Activated CD4-positive, alpha-beta T cell treated with anti-CD3 and anti-CD28 coated beads for 36 hours (primary cell): ENCODE results near the gene PMM1. TPM values are rescaled to one million over a fixed set of nuclear protein-coding genes. Genes with fewer than 3 reads are reported as not detected.
"Not testable (repeated sequence)": the region's sequence is repeated elsewhere in the genome, so short reads cannot be mapped to it uniquely, and the experiment has no call there.

Source experiments
- ATAC-seq: fragments of 200-7000 bp; cut with Tn5 transposase; one replicate; pipeline ENCODE4 v1.10.0; 2021; ENCODE audit warnings: mild to moderate bottlenecking, moderate library complexity
- CTCF ChIA-PET: fragments of 350-600 bp; sonication (Branson Sonifier 250); formaldehyde crosslinking; loops from one replicate; lab custom pipeline; 2021; ENCODE audit warnings: antibody characterized with exemption; lab: Charles Lee
- POLR2A ChIA-PET: fragments of 350-600 bp; sonication (Branson Sonifier 250); formaldehyde crosslinking; loops from one replicate; lab custom pipeline; 2021; ENCODE audit warnings: antibody characterized with exemption, inconsistent platforms; lab: Charles Lee
- DNase-seq: peaks from one replicate; pipeline ENCODE4 v3.0.0-alpha.2; 2020
- H3K27ac Mint-ChIP-seq: one replicate; pipeline ENCODE4 v1.8.0; 2021; ENCODE audit warnings: mixed read lengths
- H3K27me3 Mint-ChIP-seq: one replicate; pipeline ENCODE4 v1.8.0; 2021; ENCODE audit warnings: mixed read lengths
- H3K36me3 Mint-ChIP-seq: one replicate; pipeline ENCODE4 v1.8.0; 2021; ENCODE audit warnings: low read depth, mixed read lengths
- H3K4me1 Mint-ChIP-seq: one replicate; pipeline ENCODE4 v1.8.0; 2021; ENCODE audit warnings: mixed read lengths
- H3K4me3 Mint-ChIP-seq: one replicate; pipeline ENCODE4 v1.8.0; 2021; ENCODE audit warnings: mild to moderate bottlenecking, moderate library complexity, mixed read lengths
- H3K9me3 Mint-ChIP-seq: one replicate; pipeline ENCODE4 v1.8.0; 2021; ENCODE audit warnings: low read depth, mixed read lengths
- intact Hi-C, 2 experiments: fragments of 100-400 bp; cut with DNase I in 1 of 2; cut with micrococcal nuclease in 1 of 2; formaldehyde crosslinking; loops; one replicate each; pipeline versions ENCODE4 v1.14.2 to v1.15.1; 2022 to 2024; cut with DNase I, micrococcal nuclease
- total RNA-seq, 2 experiments: library from RNA; stranded (reverse); gene quantifications; one replicate each; pipeline ENCODE4 v1.2.3, GENCODE V29; 2021

Gene PMM1
- total RNA-seq, 2 experiments from 2014 or later = 30.4 to 37.4 TPM

- H3K4me3 Mint-ChIP-seq = no peak overlapping the region
- intact Hi-C loops = no loop called here
- peaks cover 4% of the 10 kb centered on the region for H3K4me1 Mint-ChIP-seq
- peaks cover 11% of the 10 kb centered on the region for H3K27me3 Mint-ChIP-seq
- DNase-seq (no peak), ATAC-seq (no peak)
- CTCF ChIA-PET = interaction anchor here (0.6 kb wide), 2 partner anchors 29 to 32 kb away, joined by 3 to 4 read pairs; no protein-coding TSS in a partner anchor
- POLR2A ChIA-PET = interaction anchor here (0.6 kb wide), 1 partner anchor 22 kb away, joined by 9 read pairs; no protein-coding TSS in a partner anchor
- H3K9me3 Mint-ChIP-seq = no peaks in the 10 kb centered on the region
- H3K27ac Mint-ChIP-seq = no peak overlapping the region
- H3K36me3 Mint-ChIP-seq = no peaks in the 10 kb centered on the region
Measured at GRCh38 chr22:41564563-41564962, 25.1 kb downstream of the PMM1 start.

DNA sequence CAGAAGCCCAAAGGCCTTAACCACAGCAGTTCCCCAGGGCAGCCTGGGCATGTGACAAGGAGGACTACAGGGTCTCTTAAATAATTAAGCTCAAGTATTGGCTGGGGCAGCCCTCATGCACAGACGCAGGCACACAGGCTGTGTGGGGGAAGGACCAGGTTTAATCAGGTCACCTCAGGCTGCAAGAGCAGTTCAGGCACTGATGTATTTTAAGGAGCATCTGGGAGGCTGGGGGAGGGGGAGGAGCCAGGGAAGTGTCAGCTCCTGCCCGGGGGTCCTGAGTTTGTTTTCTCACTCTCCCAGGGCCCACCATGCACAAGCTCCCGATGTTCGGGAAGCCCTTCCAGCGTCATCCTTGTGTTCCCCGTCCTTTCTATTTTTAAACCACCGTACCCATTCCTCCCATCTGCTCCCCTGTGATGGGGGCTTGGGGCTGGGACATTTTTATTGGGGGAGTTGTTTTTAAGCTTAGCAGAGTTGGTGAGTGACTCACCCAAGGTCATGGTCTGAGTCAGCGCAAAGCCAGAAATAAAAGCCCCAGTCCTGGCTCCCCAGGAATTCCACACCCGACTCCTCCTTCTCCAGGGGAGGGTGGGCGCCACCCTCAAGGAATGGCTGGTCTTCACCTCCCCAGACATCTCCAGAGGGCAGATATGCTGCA lies 26.5 kb downstream of the PMM1 start:
- no peaks in the 10 kb centered on the region for H3K36me3 Mint-ChIP-seq
- H3K4me1 Mint-ChIP-seq = peaks cover 4% of the 10 kb centered on the region
- intact Hi-C loops = no loop called here
- no peak for DNase-seq
- no peak for ATAC-seq
- no peak overlapping the region for H3K27ac Mint-ChIP-seq
- H3K9me3 Mint-ChIP-seq = no peaks in the 10 kb centered on the region
- ChIA-PET CTCF (interaction anchor here (0.8 to 0.9 kb wide), 2 partner anchors 159 to 201 kb away, joined by 3 to 4 read pairs; no protein-coding TSS in a partner anchor), POLR2A (no interaction called here)
- peaks cover 11% of the 10 kb centered on the region for H3K27me3 Mint-ChIP-seq
- H3K4me3 Mint-ChIP-seq = no peak overlapping the region

DNA sequence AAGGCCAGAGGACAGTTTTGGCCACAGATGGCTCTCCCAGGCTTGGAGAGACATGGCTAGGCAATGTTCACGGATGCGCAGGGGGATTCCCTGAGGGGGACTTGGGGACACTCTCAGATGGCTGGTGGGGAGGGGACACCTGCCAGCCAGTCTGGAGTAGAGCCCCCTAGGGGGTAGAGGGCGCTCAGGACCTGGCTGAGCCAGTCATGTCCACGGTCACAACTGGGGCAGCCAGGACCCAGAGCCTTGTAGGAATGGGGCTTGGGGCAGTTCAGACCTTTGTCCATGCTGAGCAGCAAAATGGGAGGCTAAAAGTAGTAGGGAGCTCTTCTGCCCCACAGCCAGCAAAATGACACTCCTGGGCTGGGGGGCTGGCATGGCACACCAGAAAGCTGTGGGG lies 27.2 kb downstream of the PMM1 start:
- Mint-ChIP-seq H3K4me3 (no peak overlapping the region), H3K9me3 (no peaks in the 10 kb centered on the region), H3K27ac (no peak overlapping the region), H3K36me3 (no peaks in the 10 kb centered on the region), H3K4me1 (peaks cover 7% of the 10 kb centered on the region), H3K27me3 (peaks cover 14% of the 10 kb centered on the region)
- ATAC-seq (no peak), DNase-seq (no peak)
- CTCF ChIA-PET = no interaction called here
- intact Hi-C loops = no loop called here
- POLR2A ChIA-PET = no interaction called here

- no peak for DNase-seq
- Mint-ChIP-seq H3K36me3 (no peaks in the 10 kb centered on the region), H3K9me3 (no peaks in the 10 kb centered on the region), H3K27me3 (peaks cover 14% of the 10 kb centered on the region), H3K27ac (no peak overlapping the region), H3K4me1 (peaks cover 10% of the 10 kb centered on the region), H3K4me3 (no peak overlapping the region)
- ChIA-PET CTCF (interaction anchor here (0.7 kb wide), 1 partner anchor 170 kb away, joined by 3 read pairs; no protein-coding TSS in a partner anchor), POLR2A (no interaction called here)
- intact Hi-C loops = no loop called here
- ATAC-seq = no peak
Measured at GRCh38 chr22:41561788-41562187, 27.9 kb downstream of the PMM1 start.

GRCh38 chr22:41561335-41561734 lies 28.3 kb downstream of the PMM1 start:
- Mint-ChIP-seq H3K36me3 (no peaks in the 10 kb centered on the region), H3K9me3 (no peaks in the 10 kb centered on the region), H3K27me3 (peaks cover 18% of the 10 kb centered on the region), H3K4me1 (peaks cover 10% of the 10 kb centered on the region), H3K27ac (no peak overlapping the region), H3K4me3 (no peak overlapping the region)
- ATAC-seq (no peak), DNase-seq (no peak)
- intact Hi-C loops = no loop called here
- CTCF ChIA-PET = interaction anchor here (0.7 kb wide), 1 partner anchor 170 kb away, joined by 3 read pairs; no protein-coding TSS in a partner anchor
- POLR2A ChIA-PET = no interaction called here

GRCh38 chr22:41560095-41560471 lies 29.6 kb downstream of the PMM1 start:
- Mint-ChIP-seq H3K36me3 (no peaks in the 10 kb centered on the region), H3K4me1 (peaks cover 6% of the 10 kb centered on the region), H3K27me3 (peaks cover 19% of the 10 kb centered on the region), H3K9me3 (no peaks in the 10 kb centered on the region), H3K4me3 (no peak overlapping the region), H3K27ac (no peak overlapping the region)
- ChIA-PET POLR2A (no interaction called here), CTCF (no interaction called here)
- ATAC-seq (no peak), DNase-seq (no peak)
- intact Hi-C loops = no loop called here

DNA sequence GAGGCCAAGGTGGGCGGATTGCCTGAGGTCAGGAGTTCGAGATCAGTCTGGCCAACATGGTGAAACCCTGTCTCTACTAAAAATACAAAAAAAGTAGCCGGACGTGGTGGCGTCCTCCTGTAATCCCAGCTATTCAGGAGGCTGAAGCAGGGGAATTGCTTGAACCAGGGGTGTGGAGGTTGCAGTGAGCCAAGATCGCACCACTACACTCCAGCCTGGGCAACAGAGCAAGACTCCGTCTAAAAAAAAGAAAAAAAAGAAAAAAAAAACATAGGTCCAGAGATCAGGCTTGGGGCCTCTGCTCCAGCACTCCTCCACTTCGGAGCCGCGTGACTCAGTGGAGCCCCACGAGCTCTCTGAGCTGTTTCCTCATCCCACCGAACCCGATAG lies 31.4 kb downstream of the PMM1 start:
- ChIA-PET POLR2A (interaction anchor here (0.7 kb wide), 1 partner anchor 318 kb away, joined by 4 read pairs; no protein-coding TSS in a partner anchor), CTCF (interaction anchor here (0.9 kb wide), 1 partner anchor 156 kb away, joined by 3 read pairs; no protein-coding TSS in a partner anchor)
- H3K27ac Mint-ChIP-seq = not testable (repeated sequence)

DNA sequence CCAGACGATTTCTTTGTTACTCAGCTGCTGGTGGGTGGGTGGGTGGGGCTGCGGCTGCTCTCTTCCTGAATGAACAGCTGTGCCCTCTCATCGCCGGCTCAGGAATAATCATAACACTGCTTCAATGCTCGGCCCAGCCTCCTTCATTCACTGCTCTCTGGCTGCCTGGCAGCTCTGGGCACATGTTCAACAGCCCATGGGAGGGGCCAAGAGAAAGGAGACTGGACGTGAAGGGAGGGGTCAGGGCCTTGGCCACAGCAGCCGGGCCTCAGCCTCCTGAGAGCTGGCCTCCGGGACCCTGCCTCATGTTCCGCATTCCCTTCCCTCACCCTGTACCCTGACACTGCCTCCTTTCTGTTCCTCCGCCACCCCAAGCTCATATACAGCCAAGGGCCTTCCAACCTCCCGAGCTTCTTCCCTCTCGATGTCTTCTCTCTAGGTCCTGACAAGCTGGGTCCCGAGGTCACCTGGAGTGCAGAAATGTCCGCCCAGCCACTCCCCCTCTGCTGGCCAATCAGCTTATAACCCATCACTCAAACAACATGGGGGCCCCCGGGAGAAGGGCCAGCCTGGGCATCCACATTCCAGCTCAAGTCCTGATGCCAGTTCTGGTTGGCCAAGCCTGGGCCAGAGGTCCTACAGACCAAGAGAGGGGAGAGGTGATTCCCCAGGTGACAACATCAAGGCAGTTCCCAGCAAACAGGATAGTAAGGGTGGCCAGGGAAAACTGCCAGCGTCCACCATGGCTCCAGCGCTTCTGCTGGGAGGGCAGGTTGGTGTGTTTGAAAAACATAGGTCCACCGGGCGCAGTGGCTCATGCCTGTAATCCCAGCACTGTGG lies 32.0 kb downstream of the PMM1 start:
- H3K4me3 Mint-ChIP-seq = no peak overlapping the region
- H3K36me3 Mint-ChIP-seq = no peaks in the 10 kb centered on the region
- ATAC-seq (peak; percentile 78), DNase-seq (peak; percentile 48)
- intact Hi-C loops = no loop called here
- POLR2A ChIA-PET = interaction anchor here (0.7 to 1.2 kb wide), 3 partner anchors 32 to 319 kb away, joined by 3 to 4 read pairs (median 3); partner anchors contain the start of genes PMM1 and XRCC6
- H3K27ac Mint-ChIP-seq = no peak overlapping the region
- H3K9me3 Mint-ChIP-seq = no peaks in the 10 kb centered on the region
- CTCF ChIA-PET = interaction anchor here (0.9 kb wide), 1 partner anchor 155 kb away, joined by 3 read pairs; no protein-coding TSS in a partner anchor
- peaks cover 6% of the 10 kb centered on the region for H3K4me1 Mint-ChIP-seq
- peaks cover 19% of the 10 kb centered on the region for H3K27me3 Mint-ChIP-seq

More for the DNA sequence above, 31.4 kb downstream of the PMM1 start:
- H3K4me1 Mint-ChIP-seq, H3K9me3 Mint-ChIP-seq, intact Hi-C loops, ATAC-seq, H3K4me3 Mint-ChIP-seq, H3K36me3 Mint-ChIP-seq, DNase-seq: not testable (repeated sequence)
- peaks cover 19% of the 10 kb centered on the region for H3K27me3 Mint-ChIP-seq

DNA sequence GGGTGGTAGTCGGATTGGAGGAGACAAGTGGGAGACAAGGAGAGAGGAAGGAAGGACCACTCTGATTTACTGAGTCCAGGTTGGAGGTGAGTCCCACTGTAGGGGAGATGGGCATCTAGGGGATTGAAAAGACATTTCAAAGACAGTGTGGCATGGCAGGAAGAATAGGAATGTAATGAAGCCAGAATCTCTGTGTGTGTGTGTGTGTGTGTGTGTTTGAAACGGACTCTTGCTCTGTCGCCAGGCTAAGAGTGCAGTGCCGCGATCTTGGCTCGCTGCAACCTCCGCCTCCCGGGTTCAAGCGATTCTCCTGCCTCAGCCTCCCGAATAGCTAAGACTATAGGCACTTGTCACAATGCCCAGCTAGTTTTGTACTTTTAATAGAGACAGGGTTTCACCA lies 33.1 kb downstream of the PMM1 start:
- ATAC-seq (no peak), DNase-seq (no peak)
- peaks cover 19% of the 10 kb centered on the region for H3K27me3 Mint-ChIP-seq
- peaks cover 6% of the 10 kb centered on the region for H3K4me1 Mint-ChIP-seq
- CTCF ChIA-PET = no interaction called here
- POLR2A ChIA-PET = no interaction called here
- H3K4me3 Mint-ChIP-seq = no peak overlapping the region
- no peak overlapping the region for H3K27ac Mint-ChIP-seq
- H3K36me3 Mint-ChIP-seq = no peaks in the 10 kb centered on the region
- intact Hi-C loops = no loop called here
- H3K9me3 Mint-ChIP-seq = no peaks in the 10 kb centered on the region

DNA sequence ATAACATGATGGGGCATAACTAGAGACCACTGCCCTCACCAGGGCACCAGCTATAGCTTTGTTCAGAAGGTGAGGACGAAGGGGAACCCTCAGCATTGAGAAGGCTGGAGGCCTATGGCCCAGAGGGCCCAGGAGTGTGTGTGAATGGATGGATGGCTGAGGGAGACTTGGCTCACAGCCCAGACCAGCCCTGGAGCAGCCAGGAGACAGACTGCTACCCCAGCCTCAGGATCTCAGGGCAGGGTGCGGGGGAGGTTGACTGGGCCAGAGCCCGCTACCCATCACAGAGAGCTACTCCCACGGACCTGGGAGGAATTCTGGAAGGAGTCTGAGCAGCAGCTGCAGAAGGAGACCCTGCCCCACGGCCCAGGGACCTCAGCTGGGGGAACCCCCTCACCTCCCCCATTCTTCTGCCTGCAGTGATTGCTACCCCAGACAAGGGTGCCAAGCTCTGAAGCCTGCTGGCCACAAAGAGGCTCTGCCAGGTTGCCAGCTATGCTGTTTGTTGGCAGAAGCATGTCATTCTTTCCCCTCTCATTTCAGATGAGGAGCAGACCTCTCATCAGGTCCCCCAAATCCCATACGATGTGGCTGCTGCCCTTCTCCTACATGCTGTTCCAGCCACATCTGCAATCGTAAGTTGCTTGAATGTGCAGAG lies 34.2 kb downstream of the PMM1 start:
- DNase-seq = no peak
- no peaks in the 10 kb centered on the region for H3K9me3 Mint-ChIP-seq
- intact Hi-C loops = no loop called here
- ChIA-PET CTCF (no interaction called here), POLR2A (interaction anchor here (0.5 kb wide), 1 partner anchor 460 kb away, joined by 3 read pairs; no protein-coding TSS in a partner anchor)
- H3K36me3 Mint-ChIP-seq = no peaks in the 10 kb centered on the region
- peaks cover 11% of the 10 kb centered on the region for H3K27me3 Mint-ChIP-seq
- H3K4me3 Mint-ChIP-seq = no peak overlapping the region
- no peak overlapping the region for H3K27ac Mint-ChIP-seq
- no peak for ATAC-seq
- peaks cover 6% of the 10 kb centered on the region for H3K4me1 Mint-ChIP-seq
